Measurements from ENCODE around the gene KCNN3.
A peak's percentile ranks its signal among the peaks of the same experiment; 100 is the strongest.

The KCNN3 gene

GRCh38 chr1:154705544-154705943 lies 164.5 kb downstream of the KCNN3 start:
- CTCF ChIA-PET = interaction anchor here (1.3 kb wide), 1 partner anchor 55 kb away, joined by 3 read pairs; no protein-coding TSS in a partner anchor
- TF ChIP-seq, protein P1, sequence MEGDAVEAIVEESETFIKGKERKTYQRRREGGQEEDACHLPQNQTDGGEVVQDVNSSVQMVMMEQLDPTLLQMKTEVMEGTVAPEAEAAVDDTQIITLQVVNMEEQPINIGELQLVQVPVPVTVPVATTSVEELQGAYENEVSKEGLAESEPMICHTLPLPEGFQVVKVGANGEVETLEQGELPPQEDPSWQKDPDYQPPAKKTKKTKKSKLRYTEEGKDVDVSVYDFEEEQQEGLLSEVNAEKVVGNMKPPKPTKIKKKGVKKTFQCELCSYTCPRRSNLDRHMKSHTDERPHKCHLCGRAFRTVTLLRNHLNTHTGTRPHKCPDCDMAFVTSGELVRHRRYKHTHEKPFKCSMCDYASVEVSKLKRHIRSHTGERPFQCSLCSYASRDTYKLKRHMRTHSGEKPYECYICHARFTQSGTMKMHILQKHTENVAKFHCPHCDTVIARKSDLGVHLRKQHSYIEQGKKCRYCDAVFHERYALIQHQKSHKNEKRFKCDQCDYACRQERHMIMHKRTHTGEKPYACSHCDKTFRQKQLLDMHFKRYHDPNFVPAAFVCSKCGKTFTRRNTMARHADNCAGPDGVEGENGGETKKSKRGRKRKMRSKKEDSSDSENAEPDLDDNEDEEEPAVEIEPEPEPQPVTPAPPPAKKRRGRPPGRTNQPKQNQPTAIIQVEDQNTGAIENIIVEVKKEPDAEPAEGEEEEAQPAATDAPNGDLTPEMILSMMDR (IDR thresholded peaks at IDR 0.05; ENCODE audit: control extremely low read depth, extremely low read depth, low read depth, missing control alignments) = no peak
- POLR2A ChIA-PET = no interaction called here
- DNase-seq (ENCODE audit: extremely low spot score) = no peak

GRCh38 chr1:154703170-154703569 lies 166.9 kb downstream of the KCNN3 start:
- DNase-seq (ENCODE audit: extremely low spot score) = no peak
- ChIA-PET CTCF (interaction anchor here (1.3 kb wide), 1 partner anchor 19 kb away, joined by 3 read pairs; no protein-coding TSS in a partner anchor), POLR2A (no interaction called here)
- TF ChIP-seq, protein P1 (IDR thresholded peaks at IDR 0.05; ENCODE audit: control extremely low read depth, extremely low read depth, low read depth, missing control alignments) = no peak

DNA sequence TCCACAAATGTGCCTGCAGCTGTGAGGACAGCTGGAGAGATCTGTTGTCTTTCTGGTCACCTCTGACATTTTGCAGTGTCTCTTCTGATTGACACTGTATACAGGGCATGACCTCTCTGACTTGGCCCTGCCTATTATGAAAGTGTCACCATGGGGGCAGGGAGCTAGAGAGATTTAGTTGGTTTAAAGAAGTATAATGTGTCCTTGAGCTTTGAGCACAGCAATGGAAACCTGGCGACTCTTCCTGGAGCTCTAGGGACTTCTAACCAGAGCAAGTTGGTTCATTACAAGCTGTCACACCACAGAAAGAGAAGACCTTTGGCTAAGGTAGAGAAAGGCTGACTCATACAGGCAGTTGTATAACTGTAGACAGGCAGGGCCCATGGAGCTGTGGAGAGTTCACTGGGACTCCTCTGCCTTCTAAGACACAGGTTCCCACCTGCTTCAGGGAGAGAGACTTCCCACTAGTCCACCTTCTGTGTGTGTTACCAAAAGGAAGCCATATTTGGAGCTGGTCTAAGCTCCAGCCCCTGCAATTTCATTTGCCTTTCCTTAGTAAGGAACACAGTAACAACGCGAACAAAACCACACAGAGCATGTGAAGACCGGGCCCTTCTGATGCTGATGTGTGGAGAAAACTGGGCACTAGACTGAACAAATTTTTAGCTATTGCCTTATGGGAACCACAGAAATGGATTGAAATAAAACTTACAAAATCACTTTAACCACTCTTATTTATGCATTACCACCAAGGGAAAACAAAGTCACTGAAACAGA lies 171.6 kb downstream of the KCNN3 start:
- ChIA-PET POLR2A (no interaction called here), CTCF (interaction anchor here (0.9 to 1.7 kb wide), 4 partner anchors 10 to 173 kb away, joined by 3 to 5 read pairs (median 4); no protein-coding TSS in a partner anchor)

GRCh38 chr1:154697710-154698109 lies 172.4 kb downstream of the KCNN3 start:
- TF ChIP-seq, protein P1 (IDR thresholded peaks at IDR 0.05; ENCODE audit: control extremely low read depth, extremely low read depth, low read depth, missing control alignments) = no peak
- no peak for DNase-seq (ENCODE audit: extremely low spot score)
- ChIA-PET CTCF (interaction anchor here (1.0 kb wide), 1 partner anchor 174 kb away, joined by 3 read pairs; no protein-coding TSS in a partner anchor), POLR2A (no interaction called here)

More for the DNA sequence above, 171.6 kb downstream of the KCNN3 start:
- DNase-seq (ENCODE audit: extremely low spot score) = no peak
- TF ChIP-seq, protein P1 (IDR thresholded peaks at IDR 0.05; ENCODE audit: control extremely low read depth, extremely low read depth, low read depth, missing control alignments) = no peak

DNA sequence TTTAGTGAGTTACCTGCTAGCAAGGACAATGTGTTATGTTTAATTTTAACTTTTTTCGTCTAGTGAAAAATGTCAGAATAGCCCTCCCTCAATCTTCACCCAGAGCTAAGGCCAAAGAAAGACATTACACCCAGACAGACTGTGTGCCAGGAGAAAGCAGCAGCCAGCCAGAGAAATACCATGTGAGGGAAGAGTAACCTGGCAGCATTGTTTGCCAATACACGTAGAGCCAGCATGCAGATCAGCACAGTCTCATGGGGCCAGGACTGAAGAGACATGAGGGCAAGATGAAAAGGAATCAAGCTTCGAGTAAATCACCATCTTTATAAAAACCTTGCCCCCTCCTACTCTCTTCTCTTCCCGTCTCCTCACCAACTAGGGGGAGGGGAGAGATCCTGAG lies 173.6 kb downstream of the KCNN3 start:
- DNase-seq (ENCODE audit: extremely low spot score) = no peak
- ChIA-PET POLR2A (no interaction called here), CTCF (interaction anchor here (1.0 kb wide), 1 partner anchor 355 kb away, joined by 3 read pairs; the partner anchor contains the start of gene ADAM15)
- TF ChIP-seq, protein P1 (IDR thresholded peaks at IDR 0.05; ENCODE audit: control extremely low read depth, extremely low read depth, low read depth, missing control alignments) = no peak

GRCh38 chr1:154695985-154696384 lies 174.1 kb downstream of the KCNN3 start:
- POLR2A ChIA-PET = no interaction called here

More at GRCh38 chr1:154695985-154696384, 174.1 kb downstream of the KCNN3 start:
- no peak for DNase-seq (ENCODE audit: extremely low spot score)
- TF ChIP-seq, protein P1 (IDR thresholded peaks at IDR 0.05; ENCODE audit: control extremely low read depth, extremely low read depth, low read depth, missing control alignments) = peak; percentile 16
- CTCF ChIA-PET = no interaction called here
